GM18867 (cell line): ENCODE results near the gene ZNF513.
"Not testable (repeated sequence)": the region's sequence is repeated elsewhere in the genome, so short reads cannot be mapped to it uniquely, and the experiment has no call there.

Experiments
- ATAC-seq: cut with Tn5 transposase; IDR thresholded peaks from one replicate; pipeline ENCODE4 v1.9.1; 2021; ENCODE audit warnings: mild to moderate bottlenecking, moderate library complexity; ENCODE audit not compliant: unreplicated experiment

Gene ZNF513

GRCh38 chr2:27380626-27381545 lies at the start of gene ZNF513:
Gene ZNF513, minus strand, starts transcription at chr2:27380734. Its CDS starts 208 bp downstream, at chr2:27380526.
- peak; percentile 80 for ATAC-seq

GRCh38 chr2:27428978-27429541 lies 48.5 kb upstream of the ZNF513 start:
- ATAC-seq, result peak; percentile 66

GRCh38 chr2:27428213-27428977 lies 47.9 kb upstream of the ZNF513 start, which contains the start of gene NRBP1:
Gene NRBP1, plus strand, starts transcription at chr2:27428631. Its CDS starts 4,643 bp downstream, at chr2:27433274.
- peak; percentile 85 for ATAC-seq

DNA sequence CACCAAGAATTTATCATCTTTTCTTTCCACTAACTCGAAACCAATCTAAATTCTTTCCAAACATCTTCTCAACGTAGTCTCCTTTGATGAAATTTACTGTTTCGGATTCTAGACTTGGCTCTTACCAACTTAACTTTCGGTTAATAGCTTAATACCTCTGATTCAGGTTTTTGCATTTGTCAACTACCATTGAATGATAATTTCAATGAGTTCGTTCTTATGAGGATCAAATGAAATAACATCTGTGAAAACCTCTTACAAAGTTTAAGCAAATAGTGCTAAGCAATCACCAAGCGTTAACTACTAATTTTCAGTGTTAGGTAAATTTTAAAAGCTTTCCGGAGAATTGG lies 47.3 kb upstream of the ZNF513 start:
- no peak for ATAC-seq

DNA sequence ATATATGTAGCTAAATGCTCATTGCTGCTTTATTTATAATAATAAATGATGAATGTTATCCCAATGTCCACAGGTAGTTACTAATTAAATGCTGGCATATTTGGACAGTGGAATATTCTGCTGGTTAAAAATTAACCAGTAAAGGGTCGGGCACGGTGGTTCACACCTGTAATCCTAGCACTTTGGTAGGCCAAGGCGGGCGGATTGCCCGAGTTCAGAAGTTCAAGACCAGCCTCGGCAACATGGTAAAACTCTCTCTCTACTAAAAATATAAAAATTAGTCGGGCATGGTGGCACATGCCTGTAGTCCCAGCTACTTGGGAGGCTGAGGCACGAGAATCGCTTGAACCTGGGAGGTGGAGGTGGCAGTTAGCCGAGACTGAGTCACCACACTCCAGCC lies 44.5 kb upstream of the ZNF513 start:
- ATAC-seq, result not testable (repeated sequence)

DNA sequence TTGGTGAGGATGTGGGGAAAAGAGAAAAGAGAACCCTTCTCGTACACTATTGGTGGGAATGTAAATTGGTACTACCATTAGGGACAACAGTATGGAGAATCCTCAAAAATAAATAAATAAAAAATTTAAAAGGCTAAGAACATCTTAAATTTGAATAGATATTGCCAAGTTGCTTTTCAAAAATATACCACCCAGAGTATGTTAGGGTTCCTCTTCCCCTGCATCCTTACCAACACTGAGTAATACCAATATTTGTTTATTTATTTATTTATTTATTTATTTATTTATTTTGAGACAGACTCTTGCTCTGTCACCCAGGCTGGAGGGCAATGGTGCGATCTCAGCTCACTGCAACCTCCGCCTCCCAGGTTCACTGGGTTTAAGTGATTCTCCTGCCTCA lies 42.4 kb upstream of the ZNF513 start:
- no peak for ATAC-seq

GRCh38 chr2:27421660-27422250 lies 41.2 kb upstream of the ZNF513 start:
- ATAC-seq, result no peak

- ATAC-seq, result no peak
Observed at GRCh38 chr2:27420996-27421395, 40.5 kb upstream of the ZNF513 start.

DNA sequence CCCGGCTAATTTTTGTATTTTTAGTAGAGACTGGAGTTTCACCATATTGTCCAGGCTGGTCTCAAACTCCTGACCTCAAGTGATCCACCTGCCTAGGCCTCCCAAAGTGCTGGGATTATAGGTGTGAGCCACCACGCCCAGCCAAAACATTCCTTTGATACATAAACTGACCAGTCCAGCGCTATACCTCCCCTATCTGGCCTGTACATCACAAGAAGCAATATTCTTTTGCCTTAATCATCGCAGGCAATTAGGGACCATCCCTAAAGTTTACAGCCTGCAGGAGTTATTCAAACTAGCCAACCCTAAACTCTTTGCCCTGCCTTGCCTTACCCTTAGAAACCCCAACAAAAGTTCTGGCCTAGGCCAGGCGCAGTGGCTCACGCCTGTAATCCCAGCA lies 35.6 kb upstream of the ZNF513 start:
- no peak for ATAC-seq

GRCh38 chr2:27412419-27413152 lies 32.1 kb upstream of the ZNF513 start:
- ATAC-seq, result no peak

- ATAC-seq, result peak; percentile 93
Observed at GRCh38 chr2:27409321-27410073, 29.0 kb upstream of the ZNF513 start, which contains the start of gene PPM1G. Gene PPM1G, minus strand, starts transcription at chr2:27409591. Its CDS starts 169 bp downstream, at chr2:27409422.

GRCh38 chr2:27408601-27409320 lies 28.2 kb upstream of the ZNF513 start:
- ATAC-seq, result peak; percentile 26

- no peak for ATAC-seq
Observed at GRCh38 chr2:27407798-27408491, 27.4 kb upstream of the ZNF513 start.

- ATAC-seq, result no peak
Observed at GRCh38 chr2:27400348-27401135, 20.0 kb upstream of the ZNF513 start.

DNA sequence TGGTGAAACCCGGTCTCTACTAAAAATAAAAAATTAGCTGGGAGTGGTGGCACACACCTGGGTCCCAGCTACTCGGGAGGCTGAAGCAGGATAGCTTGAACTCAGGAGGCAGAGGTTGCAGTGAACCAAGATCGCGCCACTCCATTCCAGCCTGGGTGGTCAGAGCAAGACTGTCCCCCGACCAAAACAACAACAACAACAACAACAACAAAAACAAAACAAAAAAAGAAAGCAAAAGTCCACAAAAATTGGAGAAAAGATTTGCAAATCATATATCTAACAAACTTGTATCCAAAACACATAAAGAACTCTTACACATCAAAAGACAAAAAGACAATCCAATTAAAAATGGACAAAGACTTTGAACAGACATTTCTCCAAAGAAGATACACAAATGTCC lies 18.4 kb upstream of the ZNF513 start:
- no peak for ATAC-seq

- ATAC-seq, result no peak
Observed at GRCh38 chr2:27393225-27393624, 12.7 kb upstream of the ZNF513 start.

DNA sequence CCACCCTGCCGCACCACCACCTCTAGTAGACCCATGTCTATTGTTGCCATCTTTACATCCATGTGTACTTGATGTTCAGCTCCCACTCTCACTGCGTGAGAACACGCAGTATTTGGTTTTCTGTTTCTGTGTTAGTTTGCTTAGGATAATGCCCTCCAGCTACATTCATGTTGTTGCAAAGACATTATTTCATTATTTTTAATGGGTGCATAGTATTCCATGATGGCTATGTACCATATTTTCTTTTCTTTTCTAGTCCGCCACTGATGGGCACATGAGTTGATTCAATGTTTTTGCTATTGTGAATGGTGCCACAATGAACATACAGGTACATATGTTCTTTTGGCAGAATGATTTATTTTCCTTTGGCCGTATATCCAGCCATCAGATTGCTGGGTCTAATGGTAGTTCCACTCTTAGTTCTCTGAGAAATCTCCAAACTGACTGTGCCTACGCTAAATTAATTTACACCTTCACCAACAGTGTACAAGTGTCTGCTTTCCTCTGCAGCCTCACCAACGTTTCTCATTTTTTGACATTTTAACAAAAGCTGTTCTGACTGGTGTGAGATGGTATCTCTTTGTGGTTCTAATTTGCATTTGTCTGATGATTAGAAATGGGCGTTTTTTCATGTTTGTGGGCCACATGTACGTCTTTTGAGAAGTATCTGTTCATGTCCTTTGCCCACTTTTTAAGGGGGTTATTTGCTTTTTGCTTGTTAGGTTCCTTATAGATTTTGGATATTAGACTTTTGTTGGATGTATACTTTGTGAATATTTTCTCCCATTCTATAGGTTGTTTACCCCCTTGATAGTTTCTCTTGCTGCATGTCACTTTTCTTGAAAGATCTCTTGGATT lies 10.5 kb upstream of the ZNF513 start:
- no peak for ATAC-seq
